Brain microvascular endothelial cell (primary cell): ENCODE measurements around the gene PMEPA1.

Experiments used
- DNase-seq: peaks from one replicate; pipeline ENCODE4 v3.0.0-alpha.2; 2020
- H3K27ac ChIP-seq: fragments of 250-450 bp; sonication (Bioruptor Pico); 2 replicates; pipeline ENCODE4 v1.5.1; 2020; ENCODE audit warnings: mild to moderate bottlenecking, moderate library complexity
- H3K27me3 ChIP-seq: fragments of 250-450 bp; sonication (Bioruptor Pico); replicated peaks from 2 replicates; pipeline ENCODE4 v1.5.1; 2020; ENCODE audit warnings: mild to moderate bottlenecking
- H3K36me3 ChIP-seq: fragments of 250-450 bp; sonication (Bioruptor Pico); replicated peaks from 2 replicates; pipeline ENCODE4 v1.5.1; 2020; ENCODE audit warnings: mild to moderate bottlenecking
- H3K4me3 ChIP-seq: 2 replicates; pipeline ENCODE4 v1.5.1; 2011; ENCODE audit warnings: low read depth, mild to moderate bottlenecking, control low read depth, low read length, moderate library complexity
- CTCF ChIP-seq: IDR thresholded peaks from 2 replicates; pipeline ENCODE4 v1.5.1; 2011; ENCODE audit warnings: low read depth, mild to moderate bottlenecking, moderate library complexity, low read length, control low read depth, inconsistent platforms; ENCODE audit errors: missing control alignments
- in situ Hi-C: cut with HindIII; loops from 2 replicates; pipeline ENCODE4 v1.10.0; 2017; ENCODE audit warnings: low sequenced_read_pairs, low pct_ligation_motif_present

PMEPA1 gene

GRCh38 chr20:57698867-57699275 is 10.9 kb downstream of the PMEPA1 start:
- Histone ChIP-seq H3K36me3 (no peaks in the 10 kb centered on the region), H3K27me3 (no peaks in the 10 kb centered on the region), H3K27ac (peak overlapping the region; percentile 91), H3K4me3 (peak overlapping the region; percentile 9)
- no peak for TF ChIP-seq CTCF
- in situ Hi-C loops, result no loop called here
- peak; percentile 22 for DNase-seq

GRCh38 chr20:57698116-57698866 is 11.5 kb downstream of the PMEPA1 start:
- H3K4me3 ChIP-seq, result peak overlapping the region; percentile 3

GRCh38 chr20:57697543-57697942 is 12.3 kb downstream of the PMEPA1 start:
- Histone ChIP-seq H3K4me3 (no peak overlapping the region), H3K27ac (peak overlapping the region; percentile 91), H3K27me3 (no peaks in the 10 kb centered on the region), H3K36me3 (no peaks in the 10 kb centered on the region)
- in situ Hi-C loops, result no loop called here
- TF ChIP-seq CTCF, result no peak
- DNase-seq, result no peak

More at GRCh38 chr20:57698116-57698866, 11.5 kb downstream of the PMEPA1 start:
- in situ Hi-C loops, result no loop called here
- peak overlapping the region; percentile 91 for H3K27ac ChIP-seq
- no peaks in the 10 kb centered on the region for H3K27me3 ChIP-seq
- TF ChIP-seq CTCF, result no peak
- no peaks in the 10 kb centered on the region for H3K36me3 ChIP-seq
- peak; percentile 98 for DNase-seq

- in situ Hi-C loops, result no loop called here
- Histone ChIP-seq H3K4me3 (no peak overlapping the region), H3K36me3 (no peaks in the 10 kb centered on the region), H3K27me3 (no peaks in the 10 kb centered on the region), H3K27ac (no peak overlapping the region)
- DNase-seq, result no peak
- no peak for TF ChIP-seq CTCF
Measured at GRCh38 chr20:57696401-57696961, 13.3 kb downstream of the PMEPA1 start.

GRCh38 chr20:57695940-57696339 is 13.9 kb downstream of the PMEPA1 start:
- Histone ChIP-seq H3K36me3 (no peaks in the 10 kb centered on the region), H3K27me3 (no peaks in the 10 kb centered on the region), H3K27ac (no peak overlapping the region), H3K4me3 (no peak overlapping the region)
- no peak for DNase-seq
- in situ Hi-C loops, result no loop called here
- no peak for TF ChIP-seq CTCF
